GM23248 (cell line): ENCODE measurements around the gene MAP4K3. TPM values are rescaled to one million over a fixed set of nuclear protein-coding genes. Genes with fewer than 3 reads are reported as not detected.
"Not testable (repeated sequence)": the region's sequence is repeated elsewhere in the genome, so short reads cannot be mapped to it uniquely, and the experiment has no call there.

Source experiments
- DNase-seq: peaks from one replicate; pipeline ENCODE4 v3.0.0-alpha.2; 2015
- H2AFZ ChIP-seq: fragments of 200-600 bp; sonication (generic); 2 replicates; pipeline ENCODE4 v1.6.1; 2016; ENCODE audit warnings: antibody characterized with exemption
- H3F3A ChIP-seq: fragments of 200-600 bp; sonication (generic); 2 replicates; pipeline ENCODE4 v1.6.1; 2016; ENCODE audit warnings: mild to moderate bottlenecking, antibody characterized with exemption, mixed run types; ENCODE audit not compliant: insufficient read depth
- H3K27ac ChIP-seq: fragments of 200-600 bp; sonication (generic); 2 replicates; pipeline ENCODE4 v1.5.1; 2016; ENCODE audit warnings: mild to moderate bottlenecking
- H3K27me3 ChIP-seq: fragments of 200-600 bp; sonication (generic); replicated peaks from 2 replicates; pipeline ENCODE4 v1.6.1; 2016; ENCODE audit warnings: mild to moderate bottlenecking; ENCODE audit not compliant: insufficient read depth
- H3K36me3 ChIP-seq: fragments of 200-600 bp; sonication (generic); 2 replicates; pipeline ENCODE4 v1.6.1; 2016; ENCODE audit warnings: low read depth, mild to moderate bottlenecking
- H3K4me1 ChIP-seq: fragments of 200-600 bp; sonication (generic); 2 replicates; pipeline ENCODE4 v1.6.1; 2016; ENCODE audit warnings: mild to moderate bottlenecking; ENCODE audit not compliant: insufficient read depth
- H3K4me2 ChIP-seq: fragments of 200-600 bp; sonication (generic); one replicate; pipeline ENCODE4 v1.6.1; 2016; ENCODE audit warnings: mild to moderate bottlenecking; ENCODE audit not compliant: unreplicated experiment
- H3K4me3 ChIP-seq: fragments of 200-600 bp; sonication (generic); 2 replicates; pipeline ENCODE4 v1.5.1; 2016; ENCODE audit warnings: mild to moderate bottlenecking
- H3K79me2 ChIP-seq: fragments of 200-600 bp; sonication (generic); 2 replicates; pipeline ENCODE4 v1.6.1; 2016; ENCODE audit warnings: mild to moderate bottlenecking; ENCODE audit not compliant: insufficient read depth
- H3K9ac ChIP-seq: fragments of 200-600 bp; sonication (generic); 2 replicates; pipeline ENCODE4 v1.6.1; 2016; ENCODE audit warnings: mild to moderate bottlenecking
- H3K9me2 ChIP-seq: fragments of 200-600 bp; sonication (generic); 2 replicates; pipeline ENCODE4 v1.6.1; 2016; ENCODE audit warnings: mixed run types, mild to moderate bottlenecking, moderate library complexity; ENCODE audit not compliant: insufficient read depth
- H3K9me3 ChIP-seq: fragments of 200-600 bp; sonication (generic); one replicate; pipeline ENCODE4 v1.6.1; 2017; ENCODE audit warnings: low read depth
- H4K20me1 ChIP-seq: fragments of 200-600 bp; sonication (generic); 2 replicates; pipeline ENCODE4 v1.6.0; 2016; ENCODE audit not compliant: insufficient read depth
- EZH2 ChIP-seq: fragments of 200-600 bp; sonication (generic); IDR thresholded peaks from 2 replicates; pipeline ENCODE4 v1.6.1; 2018; ENCODE audit warnings: antibody characterized with exemption, mild to moderate bottlenecking; ENCODE audit not compliant: insufficient read depth, poor library complexity, severe bottlenecking
- EZH2phosphoT487 ChIP-seq: fragments of 200-600 bp; sonication (generic); IDR thresholded peaks from 2 replicates; pipeline ENCODE4 v1.6.1; 2018; ENCODE audit warnings: antibody characterized with exemption, moderate library complexity, mild to moderate bottlenecking, low read depth; ENCODE audit not compliant: insufficient read depth
- WGBS, 2 experiments: methylation state at CpG; one replicate each; pipeline ENCODE4 v1.1.6; 2015 to 2017; ENCODE audit warnings: low lambda C conversion rate in 2 of 2, low coverage in 1 of 2; ENCODE audit errors: missing lambda C conversion rate in 2 of 2; 5-methylcytosine and 5-hydroxymethylcytosine counted together
- in situ Hi-C: fragments of 300-500 bp; cut with MboI; formaldehyde crosslinking; loops from 2 replicates; pipeline ENCODE4 v1.15.0; 2020
- polyA plus RNA-seq: library from polyadenylated mRNA; unstranded; fragments of >200 nt; fragmentation: Nextera tagmentation; extraction: Ambion mirVana; gene quantifications from 2 replicates; pipeline ENCODE4 v1.2.1, GENCODE V29; 2016
- total RNA-seq: library from RNA; depleted of rRNA; stranded (reverse); fragments of >200 nt; shearing (Covaris generic); gene quantifications from 2 replicates; pipeline ENCODE4 v1.2.3, GENCODE V29; 2014

The MAP4K3 gene
- total and polyA plus RNA-seq, 2 experiments from 2014 or later = 9.9 to 32.0 TPM

DNA sequence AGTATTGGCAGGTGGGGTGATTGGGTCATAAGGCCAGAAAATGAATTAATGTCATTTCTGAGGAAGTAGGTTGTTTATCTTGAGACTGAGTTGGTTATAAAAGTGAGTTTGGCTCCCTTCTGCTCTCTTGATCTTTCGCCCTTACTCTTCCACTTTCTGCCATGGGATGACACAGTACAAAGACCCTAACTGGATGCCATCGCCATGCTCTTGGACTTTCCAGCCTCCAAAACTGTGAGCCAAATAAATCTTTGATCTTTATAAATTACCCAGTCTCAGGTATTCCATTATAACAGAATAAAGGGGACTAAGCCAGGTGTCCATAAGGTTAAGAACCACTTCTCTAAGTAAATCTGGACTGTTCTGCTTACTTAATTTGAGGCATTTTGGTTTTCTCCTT, 44.4 kb downstream of the MAP4K3 start:
- Histone ChIP-seq H3K9ac (no peak overlapping the region), H4K20me1 (no peaks in the 10 kb centered on the region), H3K4me2 (no peak overlapping the region), H3K27me3 (no peaks in the 10 kb centered on the region), H3K4me3 (no peak overlapping the region), H3K27ac (no peak overlapping the region), H3K36me3 (no peaks in the 10 kb centered on the region), H3K4me1 (no peaks in the 10 kb centered on the region; the same call in 1 of the 2 replicates), H3F3A (no peaks in the 10 kb centered on the region), H3K9me3 (no peaks in the 10 kb centered on the region), H2AFZ (no peak overlapping the region), H3K9me2 (no peaks in the 10 kb centered on the region), H3K79me2 (peaks cover 98% of the 10 kb centered on the region)
- in situ Hi-C loops = no loop called here
- no peak for DNase-seq
- WGBS, 2 experiments = 50% methylated on average over 2 of the region's 2 CpGs
- TF ChIP-seq EZH2phosphoT487 = no peak
- TF ChIP-seq EZH2 = no peak

- Histone ChIP-seq H3K27ac (no peak overlapping the region), H3F3A (no peaks in the 10 kb centered on the region), H3K9me2 (no peaks in the 10 kb centered on the region), H3K79me2 (peaks cover 98% of the 10 kb centered on the region), H3K4me1 (no peaks in the 10 kb centered on the region; the same call in 1 of the 2 replicates), H3K4me2 (no peak overlapping the region), H3K9ac (no peak overlapping the region), H3K27me3 (no peaks in the 10 kb centered on the region), H3K36me3 (no peaks in the 10 kb centered on the region), H4K20me1 (peaks cover 5% of the 10 kb centered on the region; the same call in 1 of the 2 replicates), H3K9me3 (no peaks in the 10 kb centered on the region), H3K4me3 (no peak overlapping the region), H2AFZ (no peak overlapping the region)
- TF ChIP-seq EZH2 (no peak), EZH2phosphoT487 (no peak)
- 86 to 88% methylated on average over 4 of the region's 4 CpGs for WGBS, 2 experiments
- in situ Hi-C loops = no loop called here
- DNase-seq = no peak
These were observed 46.9 kb downstream of the MAP4K3 start for GRCh38 chr2:39390216-39390615.

DNA sequence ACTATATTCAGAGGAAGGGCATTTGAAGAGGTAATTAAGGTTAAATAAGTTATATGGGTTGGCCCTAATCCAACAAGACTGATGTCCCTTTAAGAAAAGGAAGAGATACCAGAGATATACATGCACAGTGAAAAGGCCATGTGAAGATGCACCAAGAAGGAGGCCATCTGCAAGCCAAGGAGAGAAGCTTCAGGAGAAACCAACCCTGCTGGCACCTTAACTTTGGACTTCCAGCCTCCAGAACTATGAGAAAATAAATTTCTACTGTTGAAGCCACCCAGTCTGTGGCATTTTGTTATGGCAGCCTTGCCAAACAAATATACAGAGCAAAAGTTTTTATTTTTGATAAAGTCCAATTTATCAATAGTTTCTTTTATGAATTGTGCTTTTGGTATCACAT, 51.0 kb downstream of the MAP4K3 start:
- no peak overlapping the region for H3K27ac ChIP-seq
- H3K4me3 ChIP-seq = no peak overlapping the region
- H3K9me2 ChIP-seq = no peaks in the 10 kb centered on the region
- H3K4me2 ChIP-seq = no peak overlapping the region
- peaks cover 5% of the 10 kb centered on the region for H4K20me1 ChIP-seq
- no peaks in the 10 kb centered on the region; the same call in 1 of the 2 replicates for H3K4me1 ChIP-seq
- no peaks in the 10 kb centered on the region for H3K27me3 ChIP-seq
- no peak overlapping the region for H3K9ac ChIP-seq
- H2AFZ ChIP-seq = no peak overlapping the region
- DNase-seq = no peak
- H3K79me2 ChIP-seq = peaks cover 99% of the 10 kb centered on the region
- in situ Hi-C loops = no loop called here
- H3K9me3 ChIP-seq = no peaks in the 10 kb centered on the region
- H3K36me3 ChIP-seq = no peaks in the 10 kb centered on the region
- peaks cover 4% of the 10 kb centered on the region; the same call in 1 of the 2 replicates for H3F3A ChIP-seq
- TF ChIP-seq EZH2phosphoT487 (no peak), EZH2 (no peak)

DNA sequence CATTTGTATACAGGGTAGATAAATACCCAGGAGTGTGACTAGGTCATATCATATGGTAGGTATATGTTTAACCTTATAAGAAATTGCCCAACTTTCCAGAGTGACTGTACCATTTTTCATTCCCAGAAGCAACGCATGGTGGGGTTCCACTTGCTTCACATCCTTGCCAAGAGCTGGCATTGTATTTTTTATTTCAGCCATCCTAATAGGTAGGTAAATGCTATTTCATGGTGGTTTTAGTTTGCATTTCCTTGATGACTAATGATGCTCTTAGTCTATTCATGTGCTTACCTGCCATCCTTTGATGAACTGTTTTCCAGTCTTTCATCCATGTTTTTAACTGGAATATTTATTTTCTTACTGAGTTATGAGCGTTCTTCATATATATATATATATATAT, 51.9 kb downstream of the MAP4K3 start:
- in situ Hi-C loops = no loop called here
- no peaks in the 10 kb centered on the region for H3K27me3 ChIP-seq
- no peak overlapping the region for H3K4me2 ChIP-seq
- no peak overlapping the region for H3K27ac ChIP-seq
- peaks cover 9% of the 10 kb centered on the region for H3K4me1 ChIP-seq
- no peaks in the 10 kb centered on the region for H3K9me2 ChIP-seq
- 95 to 100% methylated on average over 2 of the region's 2 CpGs for WGBS, 2 experiments
- no peaks in the 10 kb centered on the region for H3K9me3 ChIP-seq
- H3F3A ChIP-seq = peaks cover 12% of the 10 kb centered on the region; the same call in 1 of the 2 replicates
- no peak overlapping the region for H3K4me3 ChIP-seq
- peaks cover 100% of the 10 kb centered on the region for H3K79me2 ChIP-seq
- no peak for TF ChIP-seq EZH2phosphoT487
- no peak for TF ChIP-seq EZH2
- peaks cover 5% of the 10 kb centered on the region for H4K20me1 ChIP-seq
- H3K36me3 ChIP-seq = no peaks in the 10 kb centered on the region
- DNase-seq = no peak
- no peak overlapping the region for H2AFZ ChIP-seq
- no peak overlapping the region for H3K9ac ChIP-seq

- H3K4me3 ChIP-seq, H3K9me2 ChIP-seq, H4K20me1 ChIP-seq, H3K36me3 ChIP-seq, H3K9ac ChIP-seq, H2AFZ ChIP-seq, H3K27ac ChIP-seq, H3K4me2 ChIP-seq, in situ Hi-C loops, DNase-seq, H3K9me3 ChIP-seq, H3K27me3 ChIP-seq: not testable (repeated sequence)
- Histone ChIP-seq H3F3A (peaks cover 12% of the 10 kb centered on the region; the same call in 1 of the 2 replicates), H3K4me1 (peaks cover 20% of the 10 kb centered on the region), H3K79me2 (peaks cover 100% of the 10 kb centered on the region)
- WGBS, 2 experiments = 97 to 98% methylated on average over 11 of the region's 11 CpGs
These were observed 53.0 kb downstream of the MAP4K3 start for GRCh38 chr2:39384071-39384470.
